GM15510 (cell line): Measurements from ENCODE around the gene MCCD1.

ENCODE experiments used
- POLR2A ChIP-seq: IDR thresholded peaks from 3 replicates; pipeline ENCODE4 v1.6.1; 2011; ENCODE audit warnings: borderline replicate concordance; ENCODE audit not compliant: insufficient read length; ENCODE audit errors: extremely low read depth

MCCD1 gene

DNA sequence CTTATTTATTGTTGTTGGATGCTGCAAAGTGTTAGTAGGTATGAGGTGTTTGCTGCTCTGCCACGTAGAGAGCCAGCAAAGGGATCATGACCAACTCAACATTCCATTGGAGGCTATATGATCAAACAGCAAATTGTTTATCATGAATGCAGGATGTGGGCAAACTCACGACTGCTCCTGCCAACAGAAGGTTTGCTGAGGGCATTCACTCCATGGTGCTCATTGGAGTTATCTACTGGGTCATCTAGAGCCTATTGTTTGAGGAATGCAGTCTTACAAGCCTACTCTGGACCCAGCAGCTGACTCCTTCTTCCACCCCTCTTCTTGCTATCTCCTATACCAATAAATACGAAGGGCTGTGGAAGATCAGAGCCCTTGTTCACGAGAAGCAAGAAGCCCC is 18.8 kb upstream of the MCCD1 start:
- TF ChIP-seq POLR2A = no peak

- no peak for TF ChIP-seq POLR2A
Observed at GRCh38 chr6:31513456-31514165, 15.2 kb upstream of the MCCD1 start.

DNA sequence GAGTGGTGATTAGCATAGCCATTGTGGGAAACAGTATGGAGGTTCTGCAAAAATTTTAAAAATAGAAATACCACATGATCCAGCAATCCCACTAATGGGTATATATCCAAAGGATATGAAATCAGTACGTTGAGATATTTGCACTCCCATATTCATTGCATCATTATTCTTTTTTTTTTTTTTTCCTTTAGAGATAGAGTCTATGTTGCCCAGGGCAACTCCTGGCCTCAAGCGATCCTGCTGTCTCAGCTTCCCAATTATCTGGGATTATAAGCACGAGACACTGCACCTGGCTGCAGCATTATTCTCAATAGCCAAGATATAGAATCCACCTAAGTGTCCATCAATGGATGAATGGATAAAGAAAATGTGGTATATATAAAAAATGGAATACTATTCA is 6.9 kb upstream of the MCCD1 start:
- TF ChIP-seq POLR2A = no peak

GRCh38 chr6:31525553-31525931 is 3.2 kb upstream of the MCCD1 start:
- no peak for TF ChIP-seq POLR2A

- no peak for TF ChIP-seq POLR2A
Observed at GRCh38 chr6:31525932-31526591, 2.7 kb upstream of the MCCD1 start.

- TF ChIP-seq POLR2A = no peak
Observed at GRCh38 chr6:31528307-31528777, 420 bp upstream of the MCCD1 start.

- no peak for TF ChIP-seq POLR2A
Observed at GRCh38 chr6:31529329-31530150, 778 bp downstream of the MCCD1 start.

GRCh38 chr6:31530659-31531058 is 1.9 kb downstream of the MCCD1 start:
- TF ChIP-seq POLR2A = no peak

- TF ChIP-seq POLR2A = no peak
Observed at GRCh38 chr6:31531162-31531561, 2.4 kb downstream of the MCCD1 start.

DNA sequence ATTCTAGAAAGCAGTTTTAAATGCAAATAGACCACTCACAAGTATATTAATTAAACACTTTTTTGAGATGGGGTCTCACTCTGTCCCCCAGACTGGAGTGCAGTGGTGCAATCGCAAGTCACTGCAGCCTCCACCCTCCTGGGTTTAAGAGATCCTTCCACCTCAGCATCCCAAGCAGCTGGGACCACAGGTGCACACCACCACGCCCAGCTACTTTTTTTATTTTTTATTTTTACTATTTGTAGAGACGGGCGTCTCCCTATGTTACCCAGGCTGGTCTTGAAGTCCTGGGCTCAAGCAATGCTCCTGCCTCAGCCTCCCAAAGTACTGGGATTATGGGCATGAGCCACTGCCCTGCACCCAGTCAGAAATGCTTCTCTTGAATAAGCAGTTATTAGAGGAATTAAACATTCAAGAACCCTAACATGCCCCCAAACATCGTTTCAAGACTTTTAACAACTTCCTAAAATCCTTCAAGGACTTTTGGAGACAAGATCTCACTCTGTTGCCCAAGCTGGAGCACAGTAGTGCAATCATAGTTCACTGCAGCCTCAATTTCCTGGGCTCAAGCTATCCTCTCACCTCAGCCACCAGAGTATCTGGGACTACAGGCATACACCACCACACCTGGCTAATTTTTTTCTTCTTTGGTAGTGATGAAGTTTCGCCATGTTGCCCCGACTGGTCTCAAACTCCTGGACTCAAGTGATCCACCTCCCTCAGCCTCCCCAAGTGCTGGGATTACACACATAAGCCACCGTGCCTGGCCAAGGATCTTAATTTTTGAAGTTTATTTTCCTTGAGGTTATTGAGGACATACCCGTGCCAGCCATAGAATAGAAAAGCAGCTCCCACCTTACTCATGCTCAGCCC is 3.2 kb downstream of the MCCD1 start:
- no peak for TF ChIP-seq POLR2A

GRCh38 chr6:31532644-31533454 is 4.1 kb downstream of the MCCD1 start:
- TF ChIP-seq POLR2A = no peak

GRCh38 chr6:31533455-31533841 is 4.7 kb downstream of the MCCD1 start:
- no peak for TF ChIP-seq POLR2A

- no peak for TF ChIP-seq POLR2A
Observed at GRCh38 chr6:31534011-31534410, 5.2 kb downstream of the MCCD1 start.
